ENCODE results near the gene DBT.

- no peak for TF ChIP-seq RAD21 (IDR thresholded peaks at IDR 0.05 in 1 of 2, conservative IDR thresholded peaks at IDR 0.05 in 1 of 2; ENCODE audit: low read depth in 2 of 2, low read length in 2 of 2)
- no peak for TF ChIP-seq EZH2 (IDR thresholded peaks at IDR 0.05; ENCODE audit: low read depth, low read length, severe bottlenecking)
- no peak for TF ChIP-seq CTCF (IDR thresholded peaks at IDR 0.05; ENCODE audit: control extremely low read depth in 1 of 3, insufficient read depth in 1 of 3, low read depth in 1 of 3, low read length in 3 of 3)
- TF ChIP-seq EP300 (IDR thresholded peaks at IDR 0.05; ENCODE audit: borderline replicate concordance in 1 of 2, low read depth in 2 of 2, low read length in 2 of 2), result no peak
- no peak for TF ChIP-seq SUZ12 (IDR thresholded peaks at IDR 0.05; ENCODE audit: low read length)
- no peak for TF ChIP-seq TAF1 (IDR thresholded peaks at IDR 0.05; ENCODE audit: low read depth, low read length)
- TF ChIP-seq GTF2F1 (IDR thresholded peaks at IDR 0.05; ENCODE audit: borderline replicate concordance, low read depth, low read length), result no peak
- no peak for TF ChIP-seq HDAC6 (IDR thresholded peaks at IDR 0.05; ENCODE audit: low read depth, low read length)
- no peak for TF ChIP-seq CREB1 (IDR thresholded peaks at IDR 0.05)
- no peak for TF ChIP-seq JUND (IDR thresholded peaks at IDR 0.05; ENCODE audit: low read length)
- no peak for TF ChIP-seq USF2 (IDR thresholded peaks at IDR 0.05; ENCODE audit: low read length)
- no peak for TF ChIP-seq POLR2AphosphoS5 (IDR thresholded peaks at IDR 0.05; ENCODE audit: low read depth, low read length)
- TF ChIP-seq ZNF274 (IDR thresholded peaks at IDR 0.05; ENCODE audit: borderline replicate concordance, extremely low read depth, low read length), result no peak
- no peak for TF ChIP-seq MAX (IDR thresholded peaks at IDR 0.05)
These were observed 97.4 kb downstream of the DBT start for GRCh38 chr1:100152271-100152670.

All from H1 (cell line).